Mammary epithelial cell (primary cell): ENCODE measurements around the gene TFF2.

Source experiments
- CTCF ChIP-seq, 2 donors: IDR thresholded peaks in 1 of 2; conservative IDR thresholded peaks in 1 of 2; 2 replicates each; pipeline ENCODE4 v1.5.1; 2011 to 2012; ENCODE audit warnings: inconsistent platforms in 2 of 2, low read length in 2 of 2, mild to moderate bottlenecking in 2 of 2, control low read depth in 1 of 2, low read depth in 1 of 2; ENCODE audit not compliant: insufficient read depth in 1 of 2; ENCODE audit errors: extremely low read depth in 1 of 2
- EZH2 ChIP-seq: IDR thresholded peaks from 2 replicates; pipeline ENCODE4 v1.6.1; 2012; ENCODE audit warnings: low read length, inconsistent platforms, borderline replicate concordance

- TF ChIP-seq CTCF (conservative IDR thresholded peaks at IDR 0.05 in 1 of 2, IDR thresholded peaks at IDR 0.05 in 1 of 2; ENCODE audit: extremely low read depth in 1 of 2, insufficient read depth in 1 of 2, low read depth in 1 of 2, low read length in 2 of 2) (no peak), EZH2 (no peak)
These were observed 30.0 kb downstream of the TFF2 start for GRCh38 chr21:42320791-42321190.
